GM18951 (cell line): ENCODE measurements around the gene GNAI2.
A peak's percentile ranks its signal among the peaks of the same experiment; 100 is the strongest.

Experiments
- POLR2A ChIP-seq: IDR thresholded peaks from 4 replicates; pipeline ENCODE4 v1.6.1; 2011; ENCODE audit warnings: mild to moderate bottlenecking; ENCODE audit not compliant: insufficient read length, insufficient read depth; ENCODE audit errors: extremely low read depth
- in situ Hi-C: fragments of 300-500 bp; cut with MboI; formaldehyde crosslinking; loops from one replicate; pipeline ENCODE4 v1.12.0; 2022; ENCODE audit warnings: low sequenced_read_pairs, mixed read lengths, inconsistent platforms; ENCODE audit not compliant: unreplicated experiment

The GNAI2 gene

DNA sequence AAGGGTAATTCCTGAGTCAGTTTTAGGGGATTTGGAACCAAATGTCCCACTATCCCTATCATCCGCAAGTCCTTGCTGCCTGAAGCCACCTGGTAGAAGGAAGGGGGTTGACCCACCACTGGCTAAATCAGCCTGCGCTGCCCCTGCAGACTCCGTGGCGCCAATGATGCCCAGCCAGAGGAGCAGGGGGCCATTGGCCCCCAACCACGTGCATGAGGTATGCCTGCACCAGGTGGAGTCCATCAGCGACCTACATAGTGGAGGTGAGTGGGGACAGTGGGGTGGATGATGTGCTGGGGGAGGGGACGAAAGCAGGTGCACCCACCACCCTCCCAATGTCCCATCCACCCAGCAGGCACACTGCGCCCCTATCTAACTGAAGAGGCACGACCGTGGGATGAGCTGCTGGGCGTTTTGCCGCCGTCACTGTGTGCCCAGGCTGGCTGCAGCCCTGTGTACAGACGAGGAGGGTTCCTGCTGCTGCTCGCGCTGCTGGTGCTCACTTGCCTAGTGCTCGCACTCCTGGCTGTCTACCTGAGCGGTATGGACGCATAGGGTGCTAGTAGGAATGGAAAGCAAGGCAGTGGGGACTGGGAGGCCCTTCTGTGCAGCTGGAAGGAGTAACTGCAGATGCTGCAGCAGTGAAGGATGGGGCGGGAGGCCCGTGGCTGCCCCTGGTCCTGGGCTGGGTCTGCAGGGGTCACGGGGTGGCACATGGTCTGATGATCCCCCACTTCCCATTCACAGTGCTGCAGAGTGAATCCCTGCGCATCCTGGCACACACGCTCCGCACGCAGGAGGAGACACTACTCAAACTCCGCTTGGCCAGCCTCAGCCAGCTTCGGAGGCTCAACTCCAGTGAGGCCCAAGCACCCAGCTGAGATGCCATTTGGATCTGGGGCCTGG lies 50.6 kb downstream of the GNAI2 start:
- TF ChIP-seq POLR2A, result no peak
- in situ Hi-C loops, result no loop called here

DNA sequence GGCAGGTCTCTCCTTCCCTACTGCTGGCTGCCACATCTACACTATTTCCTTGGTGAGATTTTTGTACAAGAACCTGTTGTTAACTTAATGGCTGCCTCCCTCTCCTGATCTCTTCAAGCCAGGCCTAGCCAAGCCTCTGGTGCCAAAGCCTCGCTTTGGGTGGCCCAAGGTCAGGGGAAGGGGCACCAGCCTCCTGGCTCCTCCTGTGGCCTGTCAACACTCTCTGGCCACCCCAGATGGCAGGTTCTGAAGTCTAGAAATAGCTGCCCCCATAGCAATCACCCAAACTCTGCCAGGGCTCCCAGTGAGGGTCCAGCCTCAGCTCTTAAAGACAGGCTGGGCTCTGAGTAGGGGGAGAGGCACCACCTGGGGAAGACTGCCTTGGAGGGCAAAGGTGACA lies 51.3 kb downstream of the GNAI2 start:
- no peak for TF ChIP-seq POLR2A
- in situ Hi-C loops, result no loop called here

DNA sequence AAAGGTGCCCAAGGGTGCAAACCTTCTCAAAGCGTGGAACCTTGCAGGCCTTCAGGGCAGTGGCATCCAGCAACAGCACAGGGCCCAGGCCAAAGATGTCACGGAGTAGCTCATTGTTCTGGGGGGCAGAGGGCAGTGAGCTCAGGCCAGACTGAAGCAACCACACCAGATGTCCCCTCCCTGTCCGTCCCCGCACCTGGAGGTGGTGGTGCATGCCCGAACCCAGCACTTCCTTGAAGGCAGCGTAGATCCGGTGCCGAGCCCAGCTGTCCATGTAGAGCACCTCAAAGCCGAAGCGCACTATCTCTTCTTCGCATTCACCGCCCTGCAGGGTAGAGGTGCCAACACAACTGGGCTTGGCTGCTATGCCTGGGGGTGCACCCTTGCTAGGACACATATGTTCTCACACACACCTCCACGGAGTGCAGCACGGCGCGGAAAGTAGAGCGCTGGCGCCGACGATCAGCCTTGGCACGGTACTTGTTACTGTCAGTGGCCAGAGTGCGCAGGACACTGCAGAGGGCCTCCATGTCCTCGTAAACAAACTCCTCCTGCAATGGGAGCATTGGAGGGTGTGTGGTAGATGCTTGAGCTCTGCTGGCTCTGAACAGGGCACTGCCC lies 52.5 kb downstream of the GNAI2 start:
- in situ Hi-C loops, result no loop called here
- no peak for TF ChIP-seq POLR2A

DNA sequence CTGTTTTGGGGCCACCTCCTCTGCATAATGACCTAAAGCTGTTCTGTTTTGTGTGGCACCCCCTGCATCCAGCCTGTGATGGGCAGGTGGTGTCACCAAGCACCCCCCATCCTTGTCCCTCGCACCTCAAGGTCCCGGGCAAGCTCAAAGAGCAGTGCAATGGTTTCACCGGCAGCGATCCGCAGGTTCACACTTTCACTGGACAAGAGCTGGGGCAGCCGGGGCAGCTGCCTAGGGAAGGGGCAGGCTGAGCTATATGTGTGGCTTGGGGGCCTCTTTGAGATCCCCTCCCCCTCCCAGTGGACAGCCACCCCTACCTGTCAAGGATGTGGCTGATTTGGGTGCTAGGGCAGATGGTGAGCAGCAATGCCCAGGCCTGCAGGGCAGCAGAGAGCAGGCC lies 53.1 kb downstream of the GNAI2 start:
- in situ Hi-C loops, result no loop called here
- no peak for TF ChIP-seq POLR2A

DNA sequence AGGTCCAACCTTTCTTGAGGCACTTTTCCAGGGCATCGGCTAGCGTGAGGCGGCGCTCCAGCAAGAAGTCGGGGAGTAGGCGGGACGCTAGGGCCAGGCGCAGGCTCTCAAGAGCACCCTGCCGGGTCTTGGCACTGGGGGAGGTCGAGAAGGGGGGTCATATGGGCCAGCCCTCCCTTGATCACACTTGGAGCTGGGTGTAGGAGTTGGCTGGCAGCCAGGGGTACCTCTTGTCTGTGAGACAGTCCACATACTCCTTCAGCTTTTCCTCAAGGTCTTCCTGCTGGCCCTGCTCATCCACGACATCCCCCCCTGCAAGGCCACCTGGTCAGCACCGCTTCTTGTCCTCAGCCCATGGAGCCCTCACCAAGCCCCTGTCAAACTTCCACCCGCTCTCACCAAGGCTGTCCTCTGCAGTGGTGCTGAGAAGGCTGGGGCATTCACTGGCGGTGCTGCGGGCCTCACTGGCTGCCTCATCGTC lies 54.2 kb downstream of the GNAI2 start:
- TF ChIP-seq POLR2A, result no peak
- in situ Hi-C loops, result no loop called here

DNA sequence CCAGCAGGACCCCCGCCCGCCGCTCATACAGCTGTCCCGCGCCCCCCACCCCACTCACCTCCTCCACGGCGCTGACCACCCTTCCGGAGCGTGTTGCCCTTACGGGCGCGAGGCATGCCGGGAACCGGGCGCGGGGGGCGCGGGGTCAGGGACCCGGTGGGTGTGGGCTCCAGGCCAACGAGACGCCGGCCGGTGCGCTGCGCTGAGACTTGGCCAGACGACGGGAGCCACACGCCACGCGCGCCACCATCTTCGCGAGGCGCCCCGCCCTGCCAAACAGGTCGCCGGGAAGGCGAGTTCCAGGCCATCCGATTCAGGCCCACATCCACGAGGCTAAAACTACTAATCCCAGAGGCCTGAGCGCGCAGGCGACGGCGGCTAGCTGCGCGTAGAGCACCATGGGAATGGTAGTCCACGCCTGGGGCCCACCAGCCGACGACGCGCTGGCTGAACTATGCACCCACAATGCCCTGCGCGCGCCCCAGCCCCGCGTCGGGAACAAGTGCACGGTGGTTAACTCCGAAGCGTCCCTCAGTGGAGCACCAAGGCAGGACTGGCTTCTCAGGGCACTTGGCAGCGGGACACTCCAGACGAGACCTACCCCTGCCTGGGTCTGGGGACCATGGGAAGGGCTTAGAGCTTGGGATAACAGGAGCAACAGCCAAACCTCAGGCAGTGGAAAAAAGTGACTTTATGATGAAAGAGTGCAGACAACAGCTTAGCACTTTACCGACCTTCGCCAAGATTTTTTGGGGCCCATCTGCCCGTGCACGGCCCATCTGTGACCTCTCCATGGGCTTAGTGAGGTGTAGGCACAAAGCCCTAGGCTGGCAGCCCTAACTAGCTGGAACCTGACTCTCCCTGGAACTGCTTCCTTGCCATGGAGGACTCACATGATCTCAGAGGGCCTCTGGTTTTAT lies 56.4 kb downstream of the GNAI2 start, which contains the start of gene IFRD2:
Gene IFRD2 (minus strand): TSS at position 271 of the 920 bp plus-strand sequence. CDS start 155 bp downstream, at position 116.
- in situ Hi-C loops, result no loop called here
- TF ChIP-seq POLR2A, result peak; percentile 77

DNA sequence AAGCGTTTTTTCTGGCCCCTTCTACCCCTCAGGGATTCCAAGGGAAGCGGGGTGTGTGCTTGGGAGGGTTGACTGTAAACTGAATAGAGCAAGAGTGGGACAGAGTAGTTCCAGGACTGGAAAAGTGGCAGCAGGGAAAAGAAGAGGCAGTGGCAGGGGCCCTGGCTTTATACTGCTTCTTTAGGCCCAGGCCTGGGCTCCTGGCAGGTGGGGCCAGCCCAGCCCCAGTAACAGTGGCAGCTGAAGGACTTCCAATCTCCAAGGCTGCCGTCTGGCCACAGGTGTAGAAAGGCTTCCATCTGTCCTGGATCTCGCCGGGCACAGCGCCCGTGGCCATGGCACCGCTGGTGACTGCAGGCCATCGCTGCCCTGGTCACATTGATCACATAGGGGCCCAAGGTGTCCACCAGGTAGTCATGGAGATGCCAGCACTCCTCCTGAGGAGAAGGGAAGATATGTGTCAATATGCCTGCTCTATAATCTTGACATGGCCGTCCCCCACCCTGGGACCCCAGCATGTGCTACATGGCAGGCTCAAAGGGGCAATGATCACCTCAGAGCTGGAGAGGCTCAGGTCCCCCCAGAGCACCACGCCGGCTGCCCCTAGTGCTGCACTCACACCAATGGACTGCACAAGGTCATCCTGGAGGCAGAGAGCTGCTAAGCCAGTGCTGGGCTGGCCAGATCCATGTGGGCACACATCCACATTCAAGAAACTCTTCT lies 57.2 kb downstream of the GNAI2 start:
- no peak for TF ChIP-seq POLR2A
- in situ Hi-C loops, result no loop called here

DNA sequence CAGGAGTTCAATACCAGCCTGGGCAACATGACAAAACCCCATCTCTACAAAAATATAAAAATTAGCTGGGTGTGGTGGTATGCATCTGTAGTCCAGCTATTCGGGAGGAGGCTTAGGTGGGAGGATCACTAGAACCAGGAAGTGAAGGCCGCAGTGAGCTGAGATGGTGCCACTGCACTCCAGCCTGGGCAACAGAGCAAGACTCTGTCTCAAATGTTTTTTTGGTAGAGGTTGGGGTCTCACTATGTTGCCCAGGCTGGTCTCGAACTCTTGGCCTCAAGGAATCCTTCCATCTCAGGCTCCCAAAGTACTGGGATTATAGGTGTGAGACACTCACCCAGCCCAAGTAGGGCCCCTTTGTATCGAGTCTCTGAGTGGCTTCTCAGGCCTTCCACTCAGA lies 58.1 kb downstream of the GNAI2 start:
- in situ Hi-C loops, result no loop called here
- no peak for TF ChIP-seq POLR2A

DNA sequence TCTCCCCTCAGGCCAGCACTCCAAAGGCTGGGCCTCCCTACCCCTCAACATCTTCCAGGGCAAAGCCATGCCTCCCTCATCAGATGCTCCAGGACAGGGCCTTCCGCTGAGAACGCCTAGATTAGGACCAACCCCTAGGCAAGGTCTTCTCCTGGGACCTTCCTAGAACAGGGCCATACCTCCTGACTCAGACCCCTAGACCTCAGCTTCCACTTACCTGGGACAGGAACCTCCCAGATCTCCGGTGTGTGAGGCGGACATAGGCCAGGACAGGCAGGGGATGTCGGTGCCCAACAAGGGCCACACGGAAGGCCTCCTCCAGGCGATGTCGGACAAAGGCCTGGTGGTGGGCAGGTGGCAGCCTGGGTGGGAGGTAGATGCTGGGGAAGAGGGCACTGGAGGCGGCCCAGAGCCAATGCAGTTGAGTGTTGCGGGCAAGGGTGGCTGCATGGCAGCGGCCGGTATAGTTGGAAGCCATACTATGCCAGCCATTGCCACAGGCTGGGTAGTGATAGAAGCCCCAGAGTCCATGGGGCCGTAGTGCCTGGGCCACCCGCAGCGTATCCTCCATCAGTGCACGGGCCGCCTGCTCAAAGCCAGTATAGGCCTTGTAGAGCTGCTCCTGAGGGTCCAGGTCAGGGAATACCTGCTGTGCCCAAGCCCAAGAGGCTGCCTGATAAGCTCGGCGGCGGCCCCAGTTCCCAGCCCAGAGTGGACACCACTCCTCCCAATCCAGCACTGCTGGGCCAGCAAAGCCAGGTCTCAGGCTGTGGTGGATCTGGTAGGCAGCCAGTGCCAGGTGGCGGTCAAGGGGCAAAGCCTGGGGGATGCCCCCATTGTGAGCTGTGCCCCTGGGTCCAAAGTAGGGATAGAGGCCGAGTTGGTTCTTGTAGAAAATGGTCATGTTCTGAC lies 58.7 kb downstream of the GNAI2 start:
- TF ChIP-seq POLR2A, result no peak
- in situ Hi-C loops, result no loop called here

DNA sequence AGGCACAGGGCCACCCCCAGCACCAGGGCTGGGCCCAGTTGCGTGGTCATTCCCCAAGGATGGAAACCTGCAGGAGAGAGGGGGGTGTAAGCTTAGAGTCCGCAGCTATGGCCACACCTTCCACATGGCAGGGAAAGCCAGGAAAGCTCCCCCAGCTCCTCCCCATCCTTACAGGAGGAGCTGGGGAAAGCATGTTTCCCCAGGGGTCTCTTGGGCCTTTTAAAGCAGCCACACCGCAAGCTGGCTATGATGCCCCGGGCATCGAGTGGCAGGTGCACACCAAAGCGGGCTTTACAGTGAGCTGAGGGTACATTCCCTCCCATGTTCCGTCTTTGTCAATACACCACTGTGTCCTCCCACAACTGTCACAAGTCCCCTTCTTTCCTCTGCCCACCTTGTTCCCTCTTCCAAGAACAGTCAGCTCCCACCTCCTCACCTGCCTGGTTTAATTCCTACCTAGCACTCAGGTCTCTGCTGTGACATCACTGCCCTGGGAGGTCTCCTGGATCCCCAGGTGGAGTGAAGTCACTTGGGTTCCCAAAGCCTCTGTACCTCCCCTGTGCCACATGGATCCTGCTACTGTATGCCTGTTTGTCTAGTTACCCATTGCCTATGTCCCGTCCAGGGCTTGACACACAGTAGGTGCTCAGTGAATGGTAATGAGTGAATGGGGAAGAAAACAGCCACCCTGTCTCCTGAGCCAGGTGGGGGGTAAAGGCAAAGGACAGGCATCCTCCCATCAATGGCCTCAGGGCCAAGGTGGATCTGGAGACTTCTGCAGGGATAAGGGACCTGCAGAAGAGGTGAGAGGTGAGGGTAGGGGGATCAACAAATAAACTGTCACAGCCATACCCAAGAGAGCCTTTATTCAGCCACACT lies 59.8 kb downstream of the GNAI2 start:
- in situ Hi-C loops, result no loop called here
- no peak for TF ChIP-seq POLR2A
